Nephron progenitor cell (in vitro differentiated cells): ENCODE measurements around the gene SEBOX.

Experiments
- DNase-seq: peaks from one replicate; pipeline ENCODE4 v3.0.0; 2021
- H3K27ac Mint-ChIP-seq: 2 replicates; pipeline ENCODE4 v1.8.0; 2021; ENCODE audit warnings: mild to moderate bottlenecking, moderate library complexity, mixed read lengths
- H3K27me3 Mint-ChIP-seq: 2 replicates; pipeline ENCODE4 v1.8.0; 2021; ENCODE audit warnings: mild to moderate bottlenecking, low read depth, mixed read lengths; ENCODE audit not compliant: poor library complexity
- H3K36me3 Mint-ChIP-seq: 2 replicates; pipeline ENCODE4 v1.8.0; 2021; ENCODE audit warnings: low read depth, mixed read lengths
- H3K4me1 Mint-ChIP-seq: 2 replicates; pipeline ENCODE4 v1.8.0; 2021; ENCODE audit warnings: mixed read lengths
- H3K4me3 Mint-ChIP-seq: 2 replicates; pipeline ENCODE4 v1.8.0; 2021; ENCODE audit warnings: mild to moderate bottlenecking, moderate library complexity, mixed read lengths
- H3K9me3 Mint-ChIP-seq: 2 replicates; pipeline ENCODE4 v1.8.0; 2021; ENCODE audit warnings: mild to moderate bottlenecking, moderate library complexity, mixed read lengths
- TF ChIP-seq, protein P1 (sequence below): fragments of 200-600 bp; sonication (generic); IDR thresholded peaks from 2 replicates; pipeline ENCODE4 v1.5.0; 2021; ENCODE audit warnings: antibody characterized with exemption

SEBOX gene

DNA sequence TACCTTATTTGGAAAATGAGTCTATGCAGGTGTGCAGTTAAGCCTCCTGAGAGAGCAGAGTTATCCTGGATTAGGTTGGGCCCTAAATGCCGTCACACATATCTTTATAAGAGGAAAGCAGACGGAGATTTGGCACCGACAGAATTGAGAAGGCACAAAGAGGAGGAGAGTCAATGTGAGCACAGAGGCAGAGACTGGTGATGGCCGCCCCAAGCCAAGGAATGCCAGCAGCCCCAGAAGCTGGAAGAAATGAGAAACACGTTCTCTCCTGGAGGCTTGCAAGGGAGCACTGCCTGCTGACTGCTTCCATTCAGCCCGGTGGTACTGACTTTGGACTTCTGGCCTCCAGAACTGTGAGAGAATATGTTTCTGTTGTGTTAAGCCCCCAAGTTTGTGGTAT lies 37.8 kb upstream of the SEBOX start:
- Mint-ChIP-seq H3K4me3 (no peak overlapping the region), H3K27me3 (peaks cover 12% of the 10 kb centered on the region), H3K36me3 (peaks cover 17% of the 10 kb centered on the region), H3K4me1 (peaks cover 50% of the 10 kb centered on the region), H3K9me3 (no peaks in the 10 kb centered on the region), H3K27ac (no peak overlapping the region)
- no peak for DNase-seq
- TF ChIP-seq, protein P1, sequence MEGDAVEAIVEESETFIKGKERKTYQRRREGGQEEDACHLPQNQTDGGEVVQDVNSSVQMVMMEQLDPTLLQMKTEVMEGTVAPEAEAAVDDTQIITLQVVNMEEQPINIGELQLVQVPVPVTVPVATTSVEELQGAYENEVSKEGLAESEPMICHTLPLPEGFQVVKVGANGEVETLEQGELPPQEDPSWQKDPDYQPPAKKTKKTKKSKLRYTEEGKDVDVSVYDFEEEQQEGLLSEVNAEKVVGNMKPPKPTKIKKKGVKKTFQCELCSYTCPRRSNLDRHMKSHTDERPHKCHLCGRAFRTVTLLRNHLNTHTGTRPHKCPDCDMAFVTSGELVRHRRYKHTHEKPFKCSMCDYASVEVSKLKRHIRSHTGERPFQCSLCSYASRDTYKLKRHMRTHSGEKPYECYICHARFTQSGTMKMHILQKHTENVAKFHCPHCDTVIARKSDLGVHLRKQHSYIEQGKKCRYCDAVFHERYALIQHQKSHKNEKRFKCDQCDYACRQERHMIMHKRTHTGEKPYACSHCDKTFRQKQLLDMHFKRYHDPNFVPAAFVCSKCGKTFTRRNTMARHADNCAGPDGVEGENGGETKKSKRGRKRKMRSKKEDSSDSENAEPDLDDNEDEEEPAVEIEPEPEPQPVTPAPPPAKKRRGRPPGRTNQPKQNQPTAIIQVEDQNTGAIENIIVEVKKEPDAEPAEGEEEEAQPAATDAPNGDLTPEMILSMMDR: no peak

DNA sequence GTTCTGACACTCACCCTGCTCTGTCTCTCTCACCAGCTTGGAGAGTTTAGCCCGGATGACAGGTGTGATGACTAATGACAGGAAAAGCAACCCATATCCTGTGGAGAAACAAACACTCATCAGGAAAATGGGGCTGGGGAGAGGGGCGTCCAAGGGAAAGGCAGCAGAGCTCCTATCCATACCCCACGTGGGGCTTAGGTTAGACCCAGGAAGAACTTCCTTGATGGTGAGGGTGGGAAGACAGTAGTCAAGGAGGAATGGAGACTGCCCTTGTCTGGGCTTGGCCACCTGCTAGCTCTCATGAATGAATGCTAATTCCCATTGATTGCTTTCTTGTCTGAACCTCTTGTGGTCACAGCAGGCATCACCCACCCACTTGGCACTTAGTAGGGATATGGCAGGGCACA lies 37.2 kb upstream of the SEBOX start:
- no peak overlapping the region for H3K4me3 Mint-ChIP-seq
- no peaks in the 10 kb centered on the region for H3K9me3 Mint-ChIP-seq
- DNase-seq: no peak
- peaks cover 17% of the 10 kb centered on the region for H3K36me3 Mint-ChIP-seq
- TF ChIP-seq, protein P1: no peak
- peaks cover 50% of the 10 kb centered on the region for H3K4me1 Mint-ChIP-seq
- no peak overlapping the region for H3K27ac Mint-ChIP-seq
- peaks cover 12% of the 10 kb centered on the region for H3K27me3 Mint-ChIP-seq

DNA sequence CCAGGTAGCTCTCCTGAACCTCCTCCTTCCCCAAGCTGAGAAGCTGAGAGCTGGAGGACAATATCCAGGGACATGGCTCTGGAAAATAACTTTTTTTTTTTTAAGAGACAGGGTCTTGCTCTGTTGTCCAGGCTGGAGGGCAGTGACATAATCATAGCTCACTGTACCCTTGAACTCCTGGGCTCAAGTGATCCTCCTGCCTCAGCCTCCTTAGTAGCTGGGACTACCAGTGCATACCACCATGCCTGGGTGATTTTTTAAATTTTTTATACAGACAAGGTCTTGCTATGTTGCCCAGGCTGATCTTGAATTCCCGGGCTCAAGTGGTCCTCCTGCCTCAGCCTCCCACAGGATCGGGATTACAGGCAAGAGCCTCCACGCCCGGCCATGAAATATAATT lies 34.8 kb upstream of the SEBOX start:
- no peaks in the 10 kb centered on the region for H3K9me3 Mint-ChIP-seq
- peaks cover 46% of the 10 kb centered on the region for H3K4me1 Mint-ChIP-seq
- peaks cover 17% of the 10 kb centered on the region for H3K36me3 Mint-ChIP-seq
- no peak overlapping the region for H3K27ac Mint-ChIP-seq
- no peak for DNase-seq
- no peak overlapping the region for H3K4me3 Mint-ChIP-seq
- TF ChIP-seq, protein P1: no peak
- H3K27me3 Mint-ChIP-seq: peaks cover 11% of the 10 kb centered on the region

DNA sequence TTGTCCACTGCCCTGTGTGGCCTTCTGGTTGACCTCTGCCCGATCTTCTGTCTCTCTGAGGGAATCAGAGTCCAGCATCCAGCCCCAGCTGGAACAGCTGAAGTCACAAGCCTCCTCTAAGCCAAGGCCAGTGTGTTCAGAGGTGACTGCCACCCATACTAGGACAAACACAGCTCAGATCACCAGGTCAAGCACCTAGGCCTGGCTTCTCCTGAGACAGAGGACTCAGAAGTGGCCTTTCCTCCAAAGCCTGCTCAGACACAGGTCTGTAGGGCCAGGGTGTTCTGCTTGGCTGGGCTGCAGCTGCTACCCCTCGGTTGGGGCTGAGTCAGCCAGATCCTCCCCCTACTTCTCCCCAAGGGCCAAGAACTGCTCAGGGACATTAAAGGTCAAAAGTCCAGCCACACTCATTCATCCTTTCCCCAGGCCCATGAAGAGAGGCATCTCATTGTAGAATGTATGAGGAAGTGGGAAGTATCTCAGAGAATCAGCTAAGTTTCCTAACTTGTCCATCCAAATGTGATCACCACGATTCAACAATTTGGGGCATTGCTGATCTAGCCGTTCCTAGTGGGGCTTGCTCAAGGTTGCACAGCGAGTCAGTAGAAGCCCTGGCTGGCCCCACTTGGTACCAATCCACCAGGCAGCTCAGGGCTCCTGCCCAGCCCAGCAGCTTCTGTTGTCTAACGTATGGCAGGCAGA lies 33.4 kb upstream of the SEBOX start:
- peak overlapping the region; percentile 37 for H3K4me3 Mint-ChIP-seq
- peak overlapping the region; percentile 87 for H3K27ac Mint-ChIP-seq
- TF ChIP-seq, protein P1: no peak

DNA sequence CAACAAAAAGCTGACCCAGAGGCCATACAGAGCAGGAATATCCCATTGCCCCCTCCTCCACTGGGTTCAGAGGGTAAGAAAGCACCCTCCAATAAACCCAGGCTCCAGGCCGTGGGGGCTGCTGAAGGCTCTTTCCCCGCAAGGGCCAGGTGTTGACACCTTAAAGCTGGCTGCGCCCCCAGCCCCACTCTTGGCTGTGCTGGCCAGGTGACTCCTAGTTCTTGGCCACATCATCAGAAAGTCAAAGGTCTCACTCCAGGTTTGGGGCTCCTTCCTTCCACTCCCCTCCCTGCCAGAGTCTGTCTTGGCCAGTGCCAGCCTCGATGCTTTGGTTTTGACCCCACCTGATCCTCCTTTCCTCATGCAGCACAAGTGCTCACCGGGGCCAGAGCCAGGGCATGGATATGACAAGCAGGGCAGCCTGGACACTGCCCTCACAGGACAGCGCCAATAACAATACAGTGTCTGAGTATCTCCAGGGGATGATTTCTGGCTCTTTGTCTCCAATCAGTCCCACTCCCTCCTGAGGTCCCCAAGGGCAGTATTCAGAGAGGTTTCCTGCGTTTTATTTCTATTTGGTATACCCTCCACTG lies 32.8 kb upstream of the SEBOX start:
- Mint-ChIP-seq H3K36me3 (peaks cover 3% of the 10 kb centered on the region), H3K4me1 (peaks cover 42% of the 10 kb centered on the region), H3K27ac (peak overlapping the region; percentile 87), H3K27me3 (peaks cover 3% of the 10 kb centered on the region), H3K9me3 (no peaks in the 10 kb centered on the region), H3K4me3 (no peak overlapping the region)
- TF ChIP-seq, protein P1: no peak
- DNase-seq: no peak

More for the DNA sequence above, 33.4 kb upstream of the SEBOX start:
- Mint-ChIP-seq H3K9me3 (no peaks in the 10 kb centered on the region), H3K27me3 (peaks cover 3% of the 10 kb centered on the region), H3K4me1 (peaks cover 43% of the 10 kb centered on the region), H3K36me3 (peaks cover 9% of the 10 kb centered on the region)
- DNase-seq: no peak

DNA sequence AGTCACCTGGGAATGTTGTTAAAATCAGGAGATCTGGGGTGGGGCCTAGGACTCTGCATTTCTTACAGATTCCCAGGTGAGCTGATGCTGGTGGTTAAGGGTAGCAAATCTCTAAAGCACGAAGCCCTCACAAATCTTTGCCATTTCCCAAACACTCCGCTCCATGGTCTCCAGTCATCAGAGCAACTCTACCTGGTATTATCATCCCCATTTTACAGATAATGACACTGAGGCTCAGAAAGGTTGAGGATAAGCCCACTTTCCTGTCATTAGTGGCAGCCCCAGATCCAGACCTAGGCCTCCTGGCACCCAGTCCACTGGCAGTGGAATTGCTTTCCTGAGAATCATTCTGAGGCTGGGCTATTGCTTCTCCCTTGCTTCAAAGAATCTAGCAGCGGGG lies 32.3 kb upstream of the SEBOX start:
- H3K27me3 Mint-ChIP-seq: peaks cover 3% of the 10 kb centered on the region
- H3K4me1 Mint-ChIP-seq: peaks cover 42% of the 10 kb centered on the region
- DNase-seq: no peak
- H3K9me3 Mint-ChIP-seq: no peaks in the 10 kb centered on the region
- H3K36me3 Mint-ChIP-seq: no peaks in the 10 kb centered on the region
- H3K27ac Mint-ChIP-seq: no peak overlapping the region
- TF ChIP-seq, protein P1: no peak
- H3K4me3 Mint-ChIP-seq: no peak overlapping the region
